Heart left ventricle (tissue), 13 donors: ENCODE measurements around the gene COL16A1.

Source experiments
- POLR2A ChIP-seq, 2 donors: fragments of 450-650 bp; IDR thresholded peaks; one replicate each; pipeline ENCODE4 v1.6.1; 2017; ENCODE audit warnings: antibody characterized with exemption in 2 of 2, mild to moderate bottlenecking in 2 of 2, moderate library complexity in 2 of 2
- TF ChIP-seq, protein P1 (sequence below), 12 donors: fragments of 200-600 bp; sonication (generic) in 4 of 12; IDR thresholded peaks; one replicate each; pipeline versions ENCODE4 v1.5.0 to v1.8.0; 2018 to 2022; ENCODE audit warnings: antibody characterized with exemption in 12 of 12, mild to moderate bottlenecking in 5 of 12
- donor health status: ischemic (EF 13 %, LVEDD 7.1; RV severe dilation, severe dysfunction).
- donor health status: DM: no; HTN: yes; CAD: no.
- donor health status: DM: no; HTN: no; CAD: no.
- donor health status: ischemic (EF 25% LVEDD 6.9; RV normal size, moderate dysfunction).
- donor health status: ischemic (EF 25% LVEDD 5.7; RV mildly dilated, moderate dysfunction).
- donor health status: ischemic (EF 35%, LVEDD 5.7; RV mildly dilated, moderate dysfunction).
- donor health status: nonischemic (EF 11% LVEDD 7.7; RV severe dilation, severe dysfunction).
- donor health status: DM: yes; HTN: yes; CAD: no.
- donor health status: PGD.
- donor health status: ischemic (EF 29% LVEDD 5.4; RV normal size, mild dysfunction).
- donor health status: nonischemic (EF 23%, LVEDD 6.1; RV moderate dilation, normal function).

DNA sequence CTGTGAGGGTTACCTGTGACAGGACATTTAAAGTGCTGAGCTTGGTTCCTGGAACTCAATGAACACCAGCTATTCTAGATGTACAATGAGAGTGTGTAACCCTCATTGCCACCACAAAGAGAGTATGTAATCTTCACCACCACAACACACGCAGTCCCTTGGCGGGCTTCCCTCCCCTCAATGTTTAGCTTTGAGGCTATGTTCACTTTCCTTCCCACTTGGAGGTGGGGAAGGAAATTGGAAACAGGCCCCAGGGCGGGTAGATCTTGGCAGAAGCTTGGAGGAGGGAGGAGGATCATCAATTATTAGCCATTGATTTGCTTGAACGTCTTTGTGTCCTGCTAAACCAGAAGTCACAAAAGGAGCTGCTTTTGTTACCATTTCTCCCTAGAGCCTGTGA is 8.3 kb upstream of the COL16A1 start:
- TF ChIP-seq, protein P1, sequence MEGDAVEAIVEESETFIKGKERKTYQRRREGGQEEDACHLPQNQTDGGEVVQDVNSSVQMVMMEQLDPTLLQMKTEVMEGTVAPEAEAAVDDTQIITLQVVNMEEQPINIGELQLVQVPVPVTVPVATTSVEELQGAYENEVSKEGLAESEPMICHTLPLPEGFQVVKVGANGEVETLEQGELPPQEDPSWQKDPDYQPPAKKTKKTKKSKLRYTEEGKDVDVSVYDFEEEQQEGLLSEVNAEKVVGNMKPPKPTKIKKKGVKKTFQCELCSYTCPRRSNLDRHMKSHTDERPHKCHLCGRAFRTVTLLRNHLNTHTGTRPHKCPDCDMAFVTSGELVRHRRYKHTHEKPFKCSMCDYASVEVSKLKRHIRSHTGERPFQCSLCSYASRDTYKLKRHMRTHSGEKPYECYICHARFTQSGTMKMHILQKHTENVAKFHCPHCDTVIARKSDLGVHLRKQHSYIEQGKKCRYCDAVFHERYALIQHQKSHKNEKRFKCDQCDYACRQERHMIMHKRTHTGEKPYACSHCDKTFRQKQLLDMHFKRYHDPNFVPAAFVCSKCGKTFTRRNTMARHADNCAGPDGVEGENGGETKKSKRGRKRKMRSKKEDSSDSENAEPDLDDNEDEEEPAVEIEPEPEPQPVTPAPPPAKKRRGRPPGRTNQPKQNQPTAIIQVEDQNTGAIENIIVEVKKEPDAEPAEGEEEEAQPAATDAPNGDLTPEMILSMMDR (IDR thresholded peaks at IDR 0.05) = no peak
- TF ChIP-seq POLR2A (IDR thresholded peaks at IDR 0.05) = no peak
